Fibroblast of the aortic adventitia (primary cell): ENCODE results near the gene SF1. TPM values are rescaled to one million over a fixed set of nuclear protein-coding genes. Genes with fewer than 3 reads are reported as not detected.
"Not testable (repeated sequence)": the region's sequence is repeated elsewhere in the genome, so short reads cannot be mapped to it uniquely, and the experiment has no call there.

Experiments
- DNase-seq: peaks from one replicate; pipeline ENCODE4 v3.0.0-alpha.2; 2010; ENCODE audit warnings: low read depth
- H3K4me3 ChIP-seq: 2 replicates; pipeline ENCODE4 v1.5.1; 2011; ENCODE audit warnings: low read depth, mild to moderate bottlenecking, control low read depth, low read length, moderate library complexity
- CTCF ChIP-seq: IDR thresholded peaks from 2 replicates; pipeline ENCODE4 v1.5.1; 2011; ENCODE audit warnings: mild to moderate bottlenecking, low read length, control low read depth, inconsistent platforms; ENCODE audit not compliant: insufficient read depth
- total RNA-seq: library from RNA; depleted of rRNA; stranded (reverse); fragments of >200 nt; gene quantifications from 2 replicates; pipeline ENCODE4 v1.2.3, GENCODE V29; 2012; ENCODE audit warnings: low replicate concordance

The SF1 gene
- total RNA-seq, 1 donor, result 150 TPM

- no peak for DNase-seq
- no peak for TF ChIP-seq CTCF
- H3K4me3 ChIP-seq, result no peak overlapping the region
Observed at GRCh38 chr11:64817476-64817875, 39.1 kb upstream of the SF1 start.

DNA sequence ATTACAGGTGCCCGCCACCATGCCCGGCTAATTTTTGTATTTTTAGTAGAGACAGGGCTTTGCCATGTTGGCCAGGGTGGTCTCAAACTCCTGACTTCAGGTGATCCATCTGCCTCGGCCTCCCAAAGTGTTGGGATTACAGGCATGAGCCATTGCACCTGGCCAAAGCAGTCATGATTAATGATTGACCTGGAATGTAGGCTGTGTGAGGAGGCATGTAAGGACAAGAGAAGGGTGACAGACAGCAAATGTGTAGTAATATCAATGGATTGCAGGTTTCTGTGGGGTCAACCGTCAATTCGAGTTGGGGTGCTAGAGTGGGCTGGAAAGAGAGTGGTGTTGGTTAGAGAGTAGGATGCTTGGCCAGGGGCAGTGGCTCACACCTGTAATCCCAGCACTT is 37.1 kb upstream of the SF1 start:
- not testable (repeated sequence) for DNase-seq, H3K4me3 ChIP-seq

- no peak for TF ChIP-seq CTCF
- no peak for DNase-seq
- no peak overlapping the region for H3K4me3 ChIP-seq
Observed at GRCh38 chr11:64814712-64815187, 36.4 kb upstream of the SF1 start.

- no peak for TF ChIP-seq CTCF
- no peak for DNase-seq
- no peak overlapping the region for H3K4me3 ChIP-seq
Observed at GRCh38 chr11:64813826-64814225, 35.5 kb upstream of the SF1 start.

GRCh38 chr11:64810891-64811272 is 32.5 kb upstream of the SF1 start:
- peak overlapping the region; percentile 37 for H3K4me3 ChIP-seq
- TF ChIP-seq CTCF, result no peak
- DNase-seq, result no peak

- peak within 1 kb of the TSS; percentile 83 for H3K4me3 ChIP-seq
- TF ChIP-seq CTCF, result no peak
- peak; percentile 93 for DNase-seq
Observed at GRCh38 chr11:64810271-64810890, 32.0 kb upstream of the SF1 start, which contains the start of gene MEN1. Gene MEN1, minus strand, starts transcription at chr11:64810551. Its CDS starts 442 bp downstream, at chr11:64810109.

DNA sequence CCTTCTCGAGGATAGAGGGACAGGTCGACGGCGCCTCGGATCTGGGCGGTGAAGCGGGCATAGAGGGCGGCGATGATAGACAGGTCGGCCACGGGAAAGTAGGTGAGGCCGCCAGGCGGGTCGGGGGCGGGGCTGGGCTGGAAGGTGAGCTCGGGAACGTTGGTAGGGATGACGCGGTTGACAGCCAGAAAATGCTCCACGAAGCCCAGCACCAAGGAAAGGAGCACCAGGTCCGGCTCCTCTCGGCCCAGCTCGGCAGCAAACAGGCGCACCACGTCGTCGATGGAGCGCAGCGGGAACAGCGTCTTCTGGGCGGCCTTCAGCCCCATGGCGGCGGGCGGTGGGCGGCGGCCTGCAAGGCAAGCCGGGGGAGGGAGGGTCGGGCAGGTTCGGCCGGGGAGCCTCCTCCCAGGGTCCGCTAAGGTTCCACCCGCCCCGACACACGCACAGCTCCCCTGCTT is 31.5 kb upstream of the SF1 start:
- TF ChIP-seq CTCF, result no peak
- no peak for DNase-seq
- peak overlapping the region; percentile 83 for H3K4me3 ChIP-seq
